ENCODE results near the gene VDR. TPM values are rescaled to one million over a fixed set of nuclear protein-coding genes. Genes with fewer than 3 reads are reported as not detected.

VDR gene
- total and polyA plus RNA-seq, 12 donors = 6.9 to 80.1 (median 18.4) TPM

GRCh38 chr12:47840571-47840970 is 64.2 kb downstream of the VDR start:
- intact Hi-C loops (cut with DNase I) = no loop called here
- WGBS, 4 donors = 79 to 93% (median 81%) methylated on average over 1 of the region's 1 CpG
- no peak for TF ChIP-seq POLR2A (IDR thresholded peaks at IDR 0.05)
- TF ChIP-seq, protein P1, sequence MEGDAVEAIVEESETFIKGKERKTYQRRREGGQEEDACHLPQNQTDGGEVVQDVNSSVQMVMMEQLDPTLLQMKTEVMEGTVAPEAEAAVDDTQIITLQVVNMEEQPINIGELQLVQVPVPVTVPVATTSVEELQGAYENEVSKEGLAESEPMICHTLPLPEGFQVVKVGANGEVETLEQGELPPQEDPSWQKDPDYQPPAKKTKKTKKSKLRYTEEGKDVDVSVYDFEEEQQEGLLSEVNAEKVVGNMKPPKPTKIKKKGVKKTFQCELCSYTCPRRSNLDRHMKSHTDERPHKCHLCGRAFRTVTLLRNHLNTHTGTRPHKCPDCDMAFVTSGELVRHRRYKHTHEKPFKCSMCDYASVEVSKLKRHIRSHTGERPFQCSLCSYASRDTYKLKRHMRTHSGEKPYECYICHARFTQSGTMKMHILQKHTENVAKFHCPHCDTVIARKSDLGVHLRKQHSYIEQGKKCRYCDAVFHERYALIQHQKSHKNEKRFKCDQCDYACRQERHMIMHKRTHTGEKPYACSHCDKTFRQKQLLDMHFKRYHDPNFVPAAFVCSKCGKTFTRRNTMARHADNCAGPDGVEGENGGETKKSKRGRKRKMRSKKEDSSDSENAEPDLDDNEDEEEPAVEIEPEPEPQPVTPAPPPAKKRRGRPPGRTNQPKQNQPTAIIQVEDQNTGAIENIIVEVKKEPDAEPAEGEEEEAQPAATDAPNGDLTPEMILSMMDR (IDR thresholded peaks at IDR 0.05) = no peak

GRCh38 chr12:47839214-47839876 is 65.4 kb downstream of the VDR start:
- Histone ChIP-seq H3K27ac (no peak overlapping the region), H3K36me3 (replicated peaks in 1 of 2) (peaks cover 0 to 4% of the 10 kb centered on the region in 2 donors)
- TF ChIP-seq, protein P1 (IDR thresholded peaks at IDR 0.05) = no peak
- TF ChIP-seq POLR2A (IDR thresholded peaks at IDR 0.05) = no peak

More at GRCh38 chr12:47840571-47840970, 64.2 kb downstream of the VDR start:
- H3K36me3 ChIP-seq (replicated peaks in 1 of 2) = peaks cover 0 to 8% of the 10 kb centered on the region in 2 donors
- no peak overlapping the region for H3K27ac ChIP-seq
- no peaks in the 10 kb centered on the region for H3K9me3 ChIP-seq (replicated peaks in 1 of 3)
- H3K4me1 ChIP-seq (replicated peaks in 1 of 2) = no peaks in the 10 kb centered on the region
- DNase-seq = no peak
- no peak overlapping the region for H3K4me3 ChIP-seq
- no peaks in the 10 kb centered on the region for H3K27me3 ChIP-seq

GRCh38 chr12:47838286-47838931 is 66.4 kb downstream of the VDR start:
- intact Hi-C loops (cut with DNase I) = loop anchor here in 1 of 2 donors (5.0 kb wide), 2 partner anchors 36 to 121 kb away; no protein-coding TSS in a partner anchor
- H3K9me3 ChIP-seq (replicated peaks in 1 of 3) = no peaks in the 10 kb centered on the region
- no peaks in the 10 kb centered on the region for H3K27me3 ChIP-seq
- DNase-seq = peak in 6 of 7 donors; percentile 34 to 75 (median 68)
- H3K27ac ChIP-seq = peak overlapping the region in 3 of 5 donors; percentile 2 to 46 (median 18)
- TF ChIP-seq, protein P1 (IDR thresholded peaks at IDR 0.05) = peak; percentile 37 to 71 (median 52)
- no peak for TF ChIP-seq POLR2A (IDR thresholded peaks at IDR 0.05)
- H3K4me3 ChIP-seq = no peak overlapping the region
- H3K36me3 ChIP-seq (replicated peaks in 1 of 2) = no peaks in the 10 kb centered on the region
- peaks cover 7 to 17% of the 10 kb centered on the region in 2 donors for H3K4me1 ChIP-seq (replicated peaks in 1 of 2)
- 24 to 29% (median 27%) methylated on average over 9 to 10 of the region's 10 CpGs for WGBS, 4 donors

More at GRCh38 chr12:47839214-47839876, 65.4 kb downstream of the VDR start:
- H3K4me1 ChIP-seq (replicated peaks in 1 of 2) = peaks cover 7 to 8% of the 10 kb centered on the region in 2 donors
- peak in 1 of 7 donors; percentile 21 for DNase-seq
- no peak overlapping the region for H3K4me3 ChIP-seq
- WGBS, 4 donors = 71 to 79% (median 73%) methylated on average over 7 to 8 of the region's 8 CpGs
- no peaks in the 10 kb centered on the region for H3K27me3 ChIP-seq
- intact Hi-C loops (cut with DNase I) = loop anchor here in 1 of 2 donors (5.0 kb wide), 2 partner anchors 37 to 122 kb away; no protein-coding TSS in a partner anchor
- no peaks in the 10 kb centered on the region for H3K9me3 ChIP-seq (replicated peaks in 1 of 3)

All from adrenal gland (tissue), 12 donors.